Neural cell (in vitro differentiated cells): ENCODE results near the gene SLC16A12. TPM values are rescaled to one million over a fixed set of nuclear protein-coding genes. Genes with fewer than 3 reads are reported as not detected.

Experiments
- H2AFZ ChIP-seq: fragments of 200-600, 300-800 bp; sonication (generic), shearing (Covaris generic); 2 replicates; pipeline ENCODE4 v1.6.0; 2014; ENCODE audit warnings: low read depth, mild to moderate bottlenecking, antibody characterized with exemption, low read length, moderate library complexity
- H3F3A ChIP-seq: fragments of 200-600 bp; shearing (Covaris generic); 2 replicates; pipeline ENCODE4 v1.6.1; 2016; ENCODE audit warnings: mild to moderate bottlenecking, moderate library complexity, mixed read lengths, antibody characterized with exemption, low read length; ENCODE audit not compliant: insufficient read depth, poor library complexity, severe bottlenecking
- H3K27ac ChIP-seq: fragments of 200-600, 300-800 bp; sonication (generic), shearing (Covaris generic); 2 replicates; pipeline ENCODE4 v1.5.1; 2014; ENCODE audit warnings: mild to moderate bottlenecking, low read length, moderate library complexity
- H3K27me3 ChIP-seq: fragments of 300-800, 200-600 bp; sonication (generic), shearing (Covaris generic); 2 replicates; pipeline ENCODE4 v1.6.0; 2014; ENCODE audit warnings: mild to moderate bottlenecking, low read depth, low read length, moderate library complexity; ENCODE audit not compliant: insufficient read depth
- H3K36me3 ChIP-seq: fragments of 300-800, 200-600 bp; sonication (generic), shearing (Covaris generic); 2 replicates; pipeline ENCODE4 v1.5.1; 2014; ENCODE audit warnings: mild to moderate bottlenecking, antibody characterized with exemption, low read length, moderate library complexity; ENCODE audit not compliant: insufficient read depth
- H3K4me2 ChIP-seq: fragments of 300-800, 200-600 bp; sonication (generic), shearing (Covaris generic); 2 replicates; pipeline ENCODE4 v1.6.0; 2014; ENCODE audit warnings: mild to moderate bottlenecking, low read length
- H3K4me3 ChIP-seq: fragments of 300-800, 200-600 bp; sonication (generic), shearing (Covaris generic); 2 replicates; pipeline ENCODE4 v1.5.1; 2014; ENCODE audit warnings: mild to moderate bottlenecking, low read length, moderate library complexity
- H3K79me2 ChIP-seq: fragments of 200-600 bp; shearing (Covaris generic); replicated peaks from 2 replicates; pipeline ENCODE4 v1.6.0; 2014; ENCODE audit warnings: mild to moderate bottlenecking, low read length, moderate library complexity; ENCODE audit not compliant: insufficient read depth
- H3K9ac ChIP-seq: fragments of 300-800, 200-600 bp; sonication (generic), shearing (Covaris generic); 2 replicates; pipeline ENCODE4 v1.6.1; 2016; ENCODE audit warnings: mild to moderate bottlenecking, low read length, mixed read lengths
- H3K9me2 ChIP-seq: fragments of 200-600 bp; shearing (Covaris generic); 2 replicates; pipeline ENCODE4 v1.6.1; 2016; ENCODE audit warnings: mild to moderate bottlenecking, low read length, mixed read lengths; ENCODE audit not compliant: insufficient read depth
- H3K9me3 ChIP-seq: fragments of 200-600, 300-800 bp; sonication (generic), shearing (Covaris generic); 2 replicates; pipeline ENCODE4 v1.6.1; 2016; ENCODE audit warnings: mild to moderate bottlenecking, mixed run types, low read length, moderate library complexity, mixed read lengths
- H4K20me1 ChIP-seq: fragments of 200-600 bp; shearing (Covaris generic); 2 replicates; pipeline ENCODE4 v1.6.1; 2016; ENCODE audit warnings: mild to moderate bottlenecking, mixed run types; ENCODE audit not compliant: insufficient read depth
- EP300 ChIP-seq: fragments of 450-650 bp; conservative IDR thresholded peaks from 2 replicates; pipeline ENCODE4 v1.6.1; 2014; ENCODE audit warnings: antibody characterized with exemption, mild to moderate bottlenecking, moderate library complexity; ENCODE audit not compliant: poor library complexity, severe bottlenecking
- EZH2 ChIP-seq: fragments of 200-600, 300-800 bp; shearing (Covaris generic), sonication (generic); IDR thresholded peaks from 2 replicates; pipeline ENCODE4 v1.6.1; 2014; ENCODE audit warnings: antibody characterized with exemption, low read length, borderline replicate concordance, mild to moderate bottlenecking; ENCODE audit not compliant: insufficient read depth, poor library complexity, severe bottlenecking
- MXI1 ChIP-seq: fragments of 450-650 bp; conservative IDR thresholded peaks from 2 replicates; pipeline ENCODE4 v1.6.1; 2014; ENCODE audit warnings: antibody characterized with exemption, mild to moderate bottlenecking; ENCODE audit not compliant: poor library complexity, severe bottlenecking
- POLR2AphosphoS5 ChIP-seq: IDR thresholded peaks from 2 replicates; pipeline ENCODE4 v1.6.1; 2012
- RAD21 ChIP-seq: fragments of 450-650 bp; conservative IDR thresholded peaks from 2 replicates; pipeline ENCODE4 v1.6.1; 2014; ENCODE audit warnings: antibody characterized with exemption, mild to moderate bottlenecking, moderate library complexity
- SMC3 ChIP-seq: fragments of 450-650 bp; conservative IDR thresholded peaks from 2 replicates; pipeline ENCODE4 v1.6.1; 2014; ENCODE audit warnings: antibody characterized with exemption, mild to moderate bottlenecking, moderate library complexity; ENCODE audit not compliant: poor library complexity
- TAF1 ChIP-seq: IDR thresholded peaks from 2 replicates; pipeline ENCODE4 v1.6.1; 2012; ENCODE audit warnings: low read depth
- polyA plus RNA-seq: library from polyadenylated mRNA; depleted of rRNA; stranded (reverse); fragments of >200 nt; gene quantifications from 2 replicates; pipeline ENCODE4 v1.2.3, GENCODE V29; 2014
- TF ChIP-seq, protein P1 (sequence below): IDR thresholded peaks from 2 replicates; pipeline ENCODE4 v1.6.1; 2012; ENCODE audit warnings: borderline replicate concordance
- TF ChIP-seq, protein P2 (sequence below): fragments of 450-650 bp; IDR thresholded peaks from 2 replicates; pipeline ENCODE4 v1.5.1; 2014; ENCODE audit warnings: antibody characterized with exemption, mild to moderate bottlenecking, moderate library complexity; ENCODE audit not compliant: poor library complexity, severe bottlenecking

Gene SLC16A12
- polyA plus RNA-seq, 1 donor from 2014 or later, result 0.04 TPM

DNA sequence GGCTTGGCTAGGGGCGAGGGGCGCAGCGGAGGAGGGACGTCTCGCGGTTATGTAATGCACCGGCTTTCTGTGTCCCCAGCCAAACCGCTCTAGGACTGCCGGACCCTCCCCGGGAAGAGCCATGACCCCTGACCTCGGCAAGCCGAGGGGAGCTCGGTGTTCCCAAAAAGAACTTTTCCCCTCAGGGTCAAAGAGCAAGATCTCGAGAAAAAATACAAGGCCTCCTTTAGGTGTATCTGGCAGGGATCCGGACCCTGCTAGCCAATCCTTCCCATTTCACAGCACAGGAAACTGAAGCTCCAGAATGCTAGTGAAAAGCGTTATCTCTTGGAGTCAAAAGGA is 590 bp upstream of the SLC16A12 start:
- H3K36me3 ChIP-seq, result no peaks in the 10 kb centered on the region
- no peak overlapping the region for H3K27ac ChIP-seq
- no peaks in the 10 kb centered on the region for H3K9me2 ChIP-seq
- no peaks in the 10 kb centered on the region for H3K79me2 ChIP-seq
- H3K4me3 ChIP-seq, result peak overlapping the region; percentile 76
- H3K9me3 ChIP-seq, result peaks cover 3% of the 10 kb centered on the region
- no peaks in the 10 kb centered on the region for H4K20me1 ChIP-seq
- H3F3A ChIP-seq, result no peaks in the 10 kb centered on the region
- no peak overlapping the region for H3K9ac ChIP-seq
- peaks cover 41% of the 10 kb centered on the region for H3K27me3 ChIP-seq
- H3K4me2 ChIP-seq, result no peak overlapping the region
- H2AFZ ChIP-seq, result no peak overlapping the region
- peak; percentile 13 for TF ChIP-seq TAF1
- TF ChIP-seq EZH2, result no peak

DNA sequence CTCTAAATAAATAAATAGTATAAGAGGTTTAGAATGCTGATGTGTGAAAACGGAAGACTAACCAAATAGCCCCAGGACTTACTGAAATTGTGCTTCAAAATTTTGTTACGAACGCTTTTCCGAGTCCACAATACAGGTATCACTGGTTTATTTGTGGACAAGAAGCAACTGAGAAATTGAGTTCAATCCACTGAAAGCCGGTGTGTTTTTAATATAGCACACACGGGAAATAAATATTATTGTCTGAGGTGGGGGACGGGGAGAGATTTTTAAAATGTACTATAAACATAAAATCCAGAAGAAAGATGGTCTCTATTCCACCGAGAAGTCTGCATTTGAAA is 598 bp downstream of the SLC16A12 start:
- H3K4me2 ChIP-seq, result peak overlapping the region; percentile 89
- H3K9ac ChIP-seq, result peak overlapping the region; percentile 4
- H2AFZ ChIP-seq, result no peak overlapping the region
- peak overlapping the region; percentile 76 for H3K4me3 ChIP-seq
- H3K27me3 ChIP-seq, result peaks cover 41% of the 10 kb centered on the region
- no peaks in the 10 kb centered on the region for H3K9me2 ChIP-seq
- peaks cover 3% of the 10 kb centered on the region for H3K9me3 ChIP-seq
- no peaks in the 10 kb centered on the region for H3F3A ChIP-seq
- H4K20me1 ChIP-seq, result no peaks in the 10 kb centered on the region
- no peaks in the 10 kb centered on the region for H3K36me3 ChIP-seq
- no peaks in the 10 kb centered on the region for H3K79me2 ChIP-seq
- no peak overlapping the region for H3K27ac ChIP-seq
- TF ChIP-seq SMC3 (no peak), MXI1 (no peak), TAF1 (no peak), POLR2AphosphoS5 (no peak), RAD21 (no peak)

DNA sequence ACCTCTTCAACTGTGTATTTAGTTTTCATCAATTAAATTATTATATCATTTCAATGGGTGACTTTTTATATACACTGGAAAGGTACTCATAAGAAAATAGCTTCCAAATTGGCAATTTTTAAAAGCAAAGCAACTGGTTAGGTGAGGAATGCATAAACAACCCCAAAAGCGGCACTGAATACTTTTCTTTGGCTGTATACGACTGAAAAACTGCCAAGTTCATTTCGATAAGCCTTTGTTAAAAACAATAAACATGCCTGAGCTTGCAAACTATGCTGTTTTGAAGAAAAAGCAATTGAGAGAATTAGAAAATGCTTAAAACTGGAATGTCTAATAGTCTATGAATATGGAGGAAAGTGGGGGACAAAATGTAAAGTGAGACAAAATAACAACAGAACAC is 2.9 kb downstream of the SLC16A12 start:
- Histone ChIP-seq H3K4me3 (no peak overlapping the region), H3K9ac (no peak overlapping the region), H3K9me3 (peaks cover 3% of the 10 kb centered on the region), H3K79me2 (no peaks in the 10 kb centered on the region), H3K9me2 (no peaks in the 10 kb centered on the region), H2AFZ (no peak overlapping the region), H4K20me1 (no peaks in the 10 kb centered on the region), H3K36me3 (no peaks in the 10 kb centered on the region), H3F3A (no peaks in the 10 kb centered on the region), H3K27me3 (peaks cover 41% of the 10 kb centered on the region), H3K27ac (no peak overlapping the region), H3K4me2 (no peak overlapping the region)
- TF ChIP-seq EZH2, result no peak
- no peak for TF ChIP-seq EP300
- TF ChIP-seq POLR2AphosphoS5, result no peak
- TF ChIP-seq SMC3, result no peak
- no peak for TF ChIP-seq RAD21
- TF ChIP-seq, protein P1, sequence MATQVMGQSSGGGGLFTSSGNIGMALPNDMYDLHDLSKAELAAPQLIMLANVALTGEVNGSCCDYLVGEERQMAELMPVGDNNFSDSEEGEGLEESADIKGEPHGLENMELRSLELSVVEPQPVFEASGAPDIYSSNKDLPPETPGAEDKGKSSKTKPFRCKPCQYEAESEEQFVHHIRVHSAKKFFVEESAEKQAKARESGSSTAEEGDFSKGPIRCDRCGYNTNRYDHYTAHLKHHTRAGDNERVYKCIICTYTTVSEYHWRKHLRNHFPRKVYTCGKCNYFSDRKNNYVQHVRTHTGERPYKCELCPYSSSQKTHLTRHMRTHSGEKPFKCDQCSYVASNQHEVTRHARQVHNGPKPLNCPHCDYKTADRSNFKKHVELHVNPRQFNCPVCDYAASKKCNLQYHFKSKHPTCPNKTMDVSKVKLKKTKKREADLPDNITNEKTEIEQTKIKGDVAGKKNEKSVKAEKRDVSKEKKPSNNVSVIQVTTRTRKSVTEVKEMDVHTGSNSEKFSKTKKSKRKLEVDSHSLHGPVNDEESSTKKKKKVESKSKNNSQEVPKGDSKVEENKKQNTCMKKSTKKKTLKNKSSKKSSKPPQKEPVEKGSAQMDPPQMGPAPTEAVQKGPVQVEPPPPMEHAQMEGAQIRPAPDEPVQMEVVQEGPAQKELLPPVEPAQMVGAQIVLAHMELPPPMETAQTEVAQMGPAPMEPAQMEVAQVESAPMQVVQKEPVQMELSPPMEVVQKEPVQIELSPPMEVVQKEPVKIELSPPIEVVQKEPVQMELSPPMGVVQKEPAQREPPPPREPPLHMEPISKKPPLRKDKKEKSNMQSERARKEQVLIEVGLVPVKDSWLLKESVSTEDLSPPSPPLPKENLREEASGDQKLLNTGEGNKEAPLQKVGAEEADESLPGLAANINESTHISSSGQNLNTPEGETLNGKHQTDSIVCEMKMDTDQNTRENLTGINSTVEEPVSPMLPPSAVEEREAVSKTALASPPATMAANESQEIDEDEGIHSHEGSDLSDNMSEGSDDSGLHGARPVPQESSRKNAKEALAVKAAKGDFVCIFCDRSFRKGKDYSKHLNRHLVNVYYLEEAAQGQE, result no peak
- TF ChIP-seq TAF1, result no peak
- no peak for TF ChIP-seq MXI1
- TF ChIP-seq, protein P2, sequence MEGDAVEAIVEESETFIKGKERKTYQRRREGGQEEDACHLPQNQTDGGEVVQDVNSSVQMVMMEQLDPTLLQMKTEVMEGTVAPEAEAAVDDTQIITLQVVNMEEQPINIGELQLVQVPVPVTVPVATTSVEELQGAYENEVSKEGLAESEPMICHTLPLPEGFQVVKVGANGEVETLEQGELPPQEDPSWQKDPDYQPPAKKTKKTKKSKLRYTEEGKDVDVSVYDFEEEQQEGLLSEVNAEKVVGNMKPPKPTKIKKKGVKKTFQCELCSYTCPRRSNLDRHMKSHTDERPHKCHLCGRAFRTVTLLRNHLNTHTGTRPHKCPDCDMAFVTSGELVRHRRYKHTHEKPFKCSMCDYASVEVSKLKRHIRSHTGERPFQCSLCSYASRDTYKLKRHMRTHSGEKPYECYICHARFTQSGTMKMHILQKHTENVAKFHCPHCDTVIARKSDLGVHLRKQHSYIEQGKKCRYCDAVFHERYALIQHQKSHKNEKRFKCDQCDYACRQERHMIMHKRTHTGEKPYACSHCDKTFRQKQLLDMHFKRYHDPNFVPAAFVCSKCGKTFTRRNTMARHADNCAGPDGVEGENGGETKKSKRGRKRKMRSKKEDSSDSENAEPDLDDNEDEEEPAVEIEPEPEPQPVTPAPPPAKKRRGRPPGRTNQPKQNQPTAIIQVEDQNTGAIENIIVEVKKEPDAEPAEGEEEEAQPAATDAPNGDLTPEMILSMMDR, result no peak
